Smooth muscle cell of the brain vasculature (primary cell): Measurements from ENCODE around the gene ALG2.

ENCODE experiments used
- DNase-seq: peaks from one replicate; pipeline ENCODE4 v3.0.0-alpha.2; 2012; ENCODE audit warnings: low read depth, low spot score

The ALG2 gene

GRCh38 chr9:99172124-99173091 is 49.3 kb downstream of the ALG2 start:
- no peak for DNase-seq

GRCh38 chr9:99171225-99172123 is 50.3 kb downstream of the ALG2 start:
- DNase-seq, result no peak

GRCh38 chr9:99169982-99170761 is 51.6 kb downstream of the ALG2 start:
- DNase-seq, result no peak

- no peak for DNase-seq
Measured at GRCh38 chr9:99169086-99169485, 52.7 kb downstream of the ALG2 start.

GRCh38 chr9:99167694-99168093 is 54.0 kb downstream of the ALG2 start:
- no peak for DNase-seq

- DNase-seq, result no peak
Measured at GRCh38 chr9:99167119-99167518, 54.6 kb downstream of the ALG2 start.
